ENCODE data around the gene CIDEB. TPM values are rescaled to one million over a fixed set of nuclear protein-coding genes. Genes with fewer than 3 reads are reported as not detected.

Gene CIDEB
- total RNA-seq, 1 experiment from 2014 or later, result not detected

- Histone ChIP-seq H3K4me2 (no peak overlapping the region), H3K79me2 (ENCODE audit: low read depth) (no peaks in the 10 kb centered on the region), H3F3A (ENCODE audit: insufficient read depth, low read depth) (no peaks in the 10 kb centered on the region), H3K36me3 (ENCODE audit: low read depth) (no peaks in the 10 kb centered on the region), H3K4me1 (replicated peaks; ENCODE audit: insufficient read depth) (no peaks in the 10 kb centered on the region), H3K9me3 (ENCODE audit: insufficient read depth, low read depth) (no peaks in the 10 kb centered on the region), H2AFZ (no peak overlapping the region), H3K27ac (no peak overlapping the region), H3K27me3 (ENCODE audit: insufficient read depth, low read depth) (no peaks in the 10 kb centered on the region), H4K20me1 (ENCODE audit: insufficient read depth) (no peaks in the 10 kb centered on the region), H3K4me3 (no peak overlapping the region), H3K9me2 (ENCODE audit: insufficient read depth) (no peaks in the 10 kb centered on the region)
- POLR2A ChIA-PET (ENCODE audit: unreplicated experiment), result interaction anchor here (0.5 kb wide), 1 partner anchor 116 kb away, joined by 8 read pairs; no protein-coding TSS in a partner anchor
- DNase-seq, result peak in 1 of 2 experiments; percentile 16
- TF ChIP-seq EZH2 (IDR thresholded peaks at IDR 0.05; ENCODE audit: low read depth), result no peak
- no peak for TF ChIP-seq CTCF (conservative IDR thresholded peaks at IDR 0.05)
- BruUV-seq (replicated peaks), result no TSS peak
- intact Hi-C loops (cut with micrococcal nuclease; ENCODE audit: unreplicated experiment), result no loop called here
- CTCF ChIA-PET, result interaction anchor here (1.2 kb wide), 1 partner anchor 10 kb away, joined by 3 read pairs; no protein-coding TSS in a partner anchor
Observed at GRCh38 chr14:24263848-24264247, 43.9 kb downstream of the CIDEB start.

DNA sequence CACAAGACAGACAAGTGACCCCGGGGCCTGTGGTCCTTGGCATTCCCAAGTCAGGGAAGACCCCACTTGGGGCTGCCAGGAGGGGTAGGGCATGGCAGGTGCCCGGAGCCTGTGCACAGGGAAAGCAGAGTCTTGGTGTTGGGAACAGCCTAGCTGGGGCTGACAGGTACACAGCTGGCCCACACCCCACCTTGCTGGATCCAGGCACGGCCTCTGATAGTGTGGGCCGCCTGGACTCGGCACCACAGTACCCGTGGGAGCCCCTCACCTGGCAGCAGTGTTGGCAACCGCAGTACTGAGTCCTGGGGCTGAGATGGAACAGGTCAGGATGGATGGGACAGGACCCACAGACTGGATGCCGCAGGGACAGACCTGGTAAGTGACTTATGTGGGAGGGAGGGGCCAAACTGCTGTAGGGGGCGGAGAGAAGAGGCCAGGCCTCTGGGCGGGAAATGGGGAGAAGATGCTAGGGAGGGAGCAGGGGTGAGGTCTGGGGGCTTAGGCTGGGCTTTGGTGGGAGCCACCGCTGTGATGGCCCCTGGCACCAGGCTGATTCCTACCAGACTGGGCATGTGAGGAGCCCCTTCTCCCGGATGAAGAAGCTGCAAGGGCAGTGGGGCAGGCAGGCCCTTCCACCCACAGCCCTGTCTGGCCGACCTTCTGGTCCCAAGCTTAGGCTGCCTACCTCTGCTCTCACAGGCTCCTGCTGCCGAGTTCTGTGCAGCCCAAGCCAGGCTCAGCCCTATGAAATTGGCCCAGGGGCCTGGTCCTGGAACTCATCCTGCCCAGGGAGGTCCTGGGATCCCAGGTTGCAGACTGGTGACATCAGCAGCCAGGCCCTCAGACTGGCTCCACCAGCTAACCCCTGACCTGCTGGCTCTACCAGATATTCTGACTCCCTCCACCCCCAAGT is 44.7 kb downstream of the CIDEB start, which contains the start of gene TGM1:
Gene TGM1, minus strand, starts transcription at position 357 of the 913 bp plus-strand sequence. CDS start 825 bp downstream, outside the sequence.
- H3K27me3 ChIP-seq (ENCODE audit: insufficient read depth, low read depth), result no peaks in the 10 kb centered on the region
- TF ChIP-seq EZH2 (IDR thresholded peaks at IDR 0.05; ENCODE audit: low read depth) (no peak), CTCF (conservative IDR thresholded peaks at IDR 0.05) (no peak)
- peak in 1 of 2 experiments; percentile 29 for DNase-seq
- no peaks in the 10 kb centered on the region for H3K9me3 ChIP-seq (ENCODE audit: insufficient read depth, low read depth)
- no peak within 1 kb of the TSS for H3K4me3 ChIP-seq
- no peaks in the 10 kb centered on the region for H3K4me1 ChIP-seq (replicated peaks; ENCODE audit: insufficient read depth)
- BruUV-seq (replicated peaks), result no TSS peak
- no peaks in the 10 kb centered on the region for H3K9me2 ChIP-seq (ENCODE audit: insufficient read depth)
- intact Hi-C loops (cut with micrococcal nuclease; ENCODE audit: unreplicated experiment), result no loop called here
- H3K79me2 ChIP-seq (ENCODE audit: low read depth), result no peaks in the 10 kb centered on the region
- ChIA-PET POLR2A (ENCODE audit: unreplicated experiment) (no interaction called here), CTCF (interaction anchor here (1.2 kb wide), 1 partner anchor 11 kb away, joined by 3 read pairs; no protein-coding TSS in a partner anchor)
- no peaks in the 10 kb centered on the region for H4K20me1 ChIP-seq (ENCODE audit: insufficient read depth)
- no peak within 1 kb of the TSS for H3K27ac ChIP-seq
- H3K36me3 ChIP-seq (ENCODE audit: low read depth), result no peaks in the 10 kb centered on the region
- no peak within 1 kb of the TSS for H3K4me2 ChIP-seq
- H3F3A ChIP-seq (ENCODE audit: insufficient read depth, low read depth), result no peaks in the 10 kb centered on the region
- H2AFZ ChIP-seq, result no peak within 1 kb of the TSS

DNA sequence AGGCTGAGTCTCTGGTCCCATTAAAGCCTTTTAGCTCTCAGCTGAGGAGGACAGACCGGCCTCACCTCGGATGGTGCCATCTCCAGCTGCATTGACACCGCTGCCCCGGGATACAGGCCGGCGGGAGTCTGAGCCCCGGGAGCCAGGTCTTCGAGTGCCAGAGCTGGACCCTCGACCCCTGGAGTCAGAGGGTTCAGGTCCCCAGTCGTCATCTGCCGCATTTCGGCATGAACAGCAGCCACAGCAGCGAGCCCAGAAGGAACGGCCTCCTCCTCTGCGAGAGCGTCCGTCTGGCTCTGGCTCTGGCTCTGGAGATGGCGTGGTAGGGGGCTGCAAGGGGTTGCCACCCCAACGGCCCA is 45.8 kb downstream of the CIDEB start:
- Histone ChIP-seq H3K4me1 (replicated peaks; ENCODE audit: insufficient read depth) (no peaks in the 10 kb centered on the region), H3K4me3 (no peak overlapping the region), H3K4me2 (no peak overlapping the region), H3K36me3 (ENCODE audit: low read depth) (no peaks in the 10 kb centered on the region), H3F3A (ENCODE audit: insufficient read depth, low read depth) (no peaks in the 10 kb centered on the region), H3K79me2 (ENCODE audit: low read depth) (no peaks in the 10 kb centered on the region), H3K27me3 (ENCODE audit: insufficient read depth, low read depth) (no peaks in the 10 kb centered on the region), H4K20me1 (ENCODE audit: insufficient read depth) (no peaks in the 10 kb centered on the region), H3K27ac (no peak overlapping the region), H3K9me3 (ENCODE audit: insufficient read depth, low read depth) (no peaks in the 10 kb centered on the region), H2AFZ (no peak overlapping the region), H3K9me2 (ENCODE audit: insufficient read depth) (no peaks in the 10 kb centered on the region)
- ChIA-PET POLR2A (ENCODE audit: unreplicated experiment) (no interaction called here), CTCF (no interaction called here)
- BruUV-seq (replicated peaks), result no TSS peak
- intact Hi-C loops (cut with micrococcal nuclease; ENCODE audit: unreplicated experiment), result no loop called here
- no peak for DNase-seq
- no peak for TF ChIP-seq EZH2 (IDR thresholded peaks at IDR 0.05; ENCODE audit: low read depth)
- no peak for TF ChIP-seq CTCF (conservative IDR thresholded peaks at IDR 0.05)

Measured in PC-9 (cell line).